Activated CD8-positive, alpha-beta memory T cell treated with anti-CD3 and anti-CD28 coated beads, Interleukin-2, amount 10 ng/mL, durations not matched to agents 7 days and 5 days (primary cell): ENCODE measurements around the gene ZSWIM8. TPM values are rescaled to one million over a fixed set of nuclear protein-coding genes. Genes with fewer than 3 reads are reported as not detected.
"Not testable (repeated sequence)": the region's sequence is repeated elsewhere in the genome, so short reads cannot be mapped to it uniquely, and the experiment has no call there.

Source experiments
- ATAC-seq: fragments of 150-1000 bp; cut with Tn5 transposase; one replicate; pipeline ENCODE4 v1.10.0; 2021; ENCODE audit warnings: moderate library complexity
- CTCF ChIA-PET: fragments of 350-600 bp; sonication (Branson Sonifier 250); formaldehyde crosslinking; loops from one replicate; lab custom pipeline; 2021; ENCODE audit warnings: antibody characterized with exemption; lab: Charles Lee
- DNase-seq: peaks from one replicate; pipeline ENCODE4 v3.0.0-alpha.2; 2020
- H3K27ac Mint-ChIP-seq: one replicate; pipeline ENCODE4 v1.8.0; 2021; ENCODE audit warnings: mild to moderate bottlenecking, mixed read lengths
- H3K27me3 Mint-ChIP-seq: one replicate; pipeline ENCODE4 v1.8.0; 2021; ENCODE audit warnings: mixed read lengths
- H3K36me3 Mint-ChIP-seq: one replicate; pipeline ENCODE4 v1.8.0; 2021; ENCODE audit warnings: mild to moderate bottlenecking, mixed read lengths
- H3K4me1 Mint-ChIP-seq: one replicate; pipeline ENCODE4 v1.8.0; 2021; ENCODE audit warnings: mixed read lengths
- H3K4me3 Mint-ChIP-seq: one replicate; pipeline ENCODE4 v1.8.0; 2021; ENCODE audit warnings: mild to moderate bottlenecking, moderate library complexity, mixed read lengths
- H3K9me3 Mint-ChIP-seq: one replicate; pipeline ENCODE4 v1.8.0; 2022; ENCODE audit warnings: low read depth, mixed read lengths
- total RNA-seq, 2 experiments: library from RNA; stranded (reverse); gene quantifications; one replicate each; pipeline ENCODE4 v1.2.3, GENCODE V29; 2021

The ZSWIM8 gene
- total RNA-seq, 2 experiments from 2014 or later: 73.6 to 83.7 TPM

DNA sequence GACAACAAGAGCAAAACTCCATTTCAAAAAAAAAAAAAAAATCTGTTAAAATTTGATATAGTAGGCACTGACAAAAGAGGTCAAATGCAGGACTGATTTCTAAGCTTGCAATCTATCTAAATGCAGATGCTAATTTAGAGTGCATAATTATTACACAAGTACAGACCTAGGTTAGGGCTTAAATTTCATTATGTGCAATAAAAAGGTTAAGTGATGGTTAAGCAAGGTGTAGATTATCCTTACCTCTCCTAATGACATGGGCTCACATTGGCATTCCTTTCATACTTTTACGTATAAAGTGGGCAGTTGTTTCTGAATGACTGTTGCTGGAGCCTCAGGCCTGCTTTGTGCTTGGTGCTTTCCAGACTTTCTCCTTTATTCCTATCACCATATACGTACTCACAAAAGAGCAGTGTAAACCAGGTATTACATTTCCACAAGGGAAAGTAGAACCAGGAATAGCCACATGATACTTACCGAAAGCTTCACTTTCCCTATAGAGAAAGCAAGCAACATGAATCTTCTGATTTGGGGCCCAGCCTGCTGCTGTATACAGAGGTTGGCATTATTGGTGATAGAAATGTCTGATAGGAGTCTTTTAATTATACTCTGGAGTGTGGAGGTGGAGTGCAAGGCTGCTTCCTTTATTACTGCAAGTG is 5.7 kb upstream of the ZSWIM8 start:
- no peaks in the 10 kb centered on the region for H3K9me3 Mint-ChIP-seq
- peaks cover 52% of the 10 kb centered on the region for H3K4me1 Mint-ChIP-seq
- DNase-seq: no peak
- peak overlapping the region; percentile 73 for H3K27ac Mint-ChIP-seq
- H3K36me3 Mint-ChIP-seq: peaks cover 30% of the 10 kb centered on the region
- no peaks in the 10 kb centered on the region for H3K27me3 Mint-ChIP-seq
- CTCF ChIA-PET: interaction anchor here (0.8 to 2.9 kb wide), 4 partner anchors 9 to 213 kb away, joined by 3 to 10 read pairs (median 6); no protein-coding TSS in a partner anchor
- ATAC-seq: no peak
- H3K4me3 Mint-ChIP-seq: peak overlapping the region; percentile 33

DNA sequence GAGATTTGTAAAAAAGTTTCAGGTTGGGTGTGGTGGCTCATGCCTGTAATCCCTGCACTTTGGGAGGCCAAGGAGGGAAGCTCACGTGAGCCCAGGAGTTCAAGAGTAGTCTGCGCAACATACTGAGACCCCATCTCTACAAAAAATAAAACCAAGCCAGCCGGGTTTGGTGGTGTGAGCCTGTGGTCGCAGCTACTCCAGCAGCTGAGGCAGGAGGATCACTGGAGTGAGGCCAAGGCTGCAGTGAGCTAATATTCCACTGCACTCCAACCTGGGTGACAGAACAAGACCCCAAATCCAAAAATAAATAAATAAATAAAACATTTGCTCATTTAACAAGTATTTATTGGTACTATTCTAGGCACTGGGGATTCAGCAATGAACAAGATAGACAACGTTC is 5.1 kb upstream of the ZSWIM8 start:
- H3K4me3 Mint-ChIP-seq: peak overlapping the region; percentile 87
- peaks cover 53% of the 10 kb centered on the region for H3K4me1 Mint-ChIP-seq
- H3K27me3 Mint-ChIP-seq: no peaks in the 10 kb centered on the region
- H3K36me3 Mint-ChIP-seq: peaks cover 25% of the 10 kb centered on the region
- H3K27ac Mint-ChIP-seq: peak overlapping the region; percentile 97
- CTCF ChIA-PET: interaction anchor here (0.8 to 4.6 kb wide), 4 partner anchors 8 to 99 kb away, joined by 3 to 39 read pairs (median 10); a partner anchor contains a TSS
- no peaks in the 10 kb centered on the region for H3K9me3 Mint-ChIP-seq
- DNase-seq: no peak
- no peak for ATAC-seq

DNA sequence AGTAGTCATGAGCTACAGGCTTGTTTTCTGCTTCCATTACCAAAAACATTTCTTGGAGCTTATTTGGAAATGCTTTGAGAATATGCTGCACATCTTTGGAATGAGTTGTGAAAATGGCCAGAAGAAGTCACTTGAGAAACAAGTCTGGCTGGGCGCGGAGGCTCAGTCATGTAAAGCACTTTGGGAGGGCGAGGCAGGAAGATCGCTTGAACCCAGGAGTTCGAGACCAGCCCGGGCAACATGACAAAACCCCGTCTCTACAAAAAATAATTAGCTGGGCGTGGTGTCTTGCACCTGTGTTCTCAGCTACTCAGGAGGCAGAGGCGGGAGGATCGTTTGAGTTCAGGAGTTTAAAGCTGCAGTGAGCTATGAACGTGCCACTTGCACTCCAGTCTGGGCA is 4.4 kb upstream of the ZSWIM8 start:
- peaks cover 19% of the 10 kb centered on the region for H3K36me3 Mint-ChIP-seq
- DNase-seq (no peak), ATAC-seq (no peak)
- no peaks in the 10 kb centered on the region for H3K27me3 Mint-ChIP-seq
- CTCF ChIA-PET: interaction anchor here (1.7 to 4.6 kb wide), 4 partner anchors 9 to 137 kb away, joined by 4 to 39 read pairs (median 10); a partner anchor contains a TSS
- H3K9me3 Mint-ChIP-seq: no peaks in the 10 kb centered on the region
- peaks cover 46% of the 10 kb centered on the region for H3K4me1 Mint-ChIP-seq
- H3K27ac Mint-ChIP-seq: peak overlapping the region; percentile 97
- H3K4me3 Mint-ChIP-seq: peak overlapping the region; percentile 87

DNA sequence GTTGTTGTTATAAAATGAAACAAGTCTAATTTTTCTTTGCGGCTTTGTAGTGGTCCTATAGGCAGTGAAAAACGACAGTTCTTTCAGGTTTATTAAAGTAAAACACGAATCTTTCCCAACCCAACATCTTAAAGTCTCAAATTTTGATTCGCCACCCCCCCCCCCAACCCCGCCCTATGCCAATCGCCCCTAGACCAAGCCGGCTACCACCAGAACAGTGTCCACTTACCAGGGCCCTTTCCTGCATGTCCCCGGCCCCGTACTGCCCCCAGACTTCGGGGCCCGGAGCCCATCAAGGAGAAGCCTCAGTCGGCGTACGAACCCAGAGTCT is 3.9 kb upstream of the ZSWIM8 start:
- Mint-ChIP-seq H3K36me3 (peaks cover 19% of the 10 kb centered on the region), H3K27me3 (no peaks in the 10 kb centered on the region), H3K4me3 (peak overlapping the region; percentile 87), H3K4me1 (peaks cover 50% of the 10 kb centered on the region), H3K27ac (peak overlapping the region; percentile 97), H3K9me3 (no peaks in the 10 kb centered on the region)
- no peak for DNase-seq
- CTCF ChIA-PET: interaction anchor here (0.6 to 4.6 kb wide), 6 partner anchors 9 to 138 kb away, joined by 3 to 39 read pairs (median 4); partner anchors contain the start of gene SEC24C
- ATAC-seq: no peak

DNA sequence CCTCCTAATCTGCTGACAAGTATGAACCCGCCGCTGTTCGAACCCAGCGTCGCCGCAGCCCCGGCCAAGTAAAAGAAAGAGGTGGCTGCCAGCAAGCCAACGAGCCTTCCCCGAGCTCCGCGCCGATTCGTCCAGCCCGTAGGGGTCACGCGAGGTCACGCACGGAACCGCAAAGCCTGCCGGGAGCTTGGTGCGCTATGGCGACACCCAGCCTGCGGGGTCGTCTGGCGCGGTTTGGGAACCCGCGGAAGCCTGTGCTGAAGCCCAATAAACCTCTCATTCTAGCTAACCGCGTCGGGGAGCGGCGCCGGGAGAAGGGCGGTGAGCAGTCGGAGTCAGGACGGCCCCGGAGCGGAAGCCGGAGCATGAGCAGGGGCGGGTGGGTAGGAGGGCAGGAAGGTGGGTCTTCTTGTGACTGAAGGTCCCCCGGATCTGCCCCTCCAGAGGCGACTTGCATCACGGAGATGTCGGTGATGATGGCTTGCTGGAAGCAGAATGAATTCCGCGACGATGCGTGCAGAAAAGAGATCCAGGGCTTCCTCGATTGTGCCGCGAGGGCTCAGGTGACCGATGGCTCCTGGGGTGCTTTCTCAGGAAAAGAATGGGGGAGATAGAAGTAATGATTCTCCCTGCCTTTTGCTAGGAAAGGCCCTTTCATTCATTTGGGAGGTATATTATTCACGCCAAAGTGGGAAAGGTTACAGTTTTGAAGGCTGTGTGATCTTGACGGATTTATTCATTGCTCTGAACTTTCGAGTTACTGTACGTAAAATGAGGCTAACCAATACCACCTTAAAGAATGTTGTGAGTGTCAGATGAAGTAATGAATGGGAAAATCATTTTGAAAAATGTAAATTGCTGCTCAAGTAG is 3.3 kb upstream of the ZSWIM8 start, which contains the start of gene CHCHD1:
CHCHD1 (plus strand) TSS at position 170 of the 870 bp plus-strand sequence; CDS start at position 198, 28 bp downstream.
- H3K36me3 Mint-ChIP-seq: peaks cover 16% of the 10 kb centered on the region
- no peaks in the 10 kb centered on the region for H3K9me3 Mint-ChIP-seq
- ATAC-seq (peak; percentile 73), DNase-seq (peak; percentile 96)
- CTCF ChIA-PET: interaction anchor here (0.6 to 4.6 kb wide), 6 partner anchors 10 to 139 kb away, joined by 3 to 39 read pairs (median 4); partner anchors contain the start of gene SEC24C
- H3K27me3 Mint-ChIP-seq: no peaks in the 10 kb centered on the region
- H3K4me1 Mint-ChIP-seq: peaks cover 51% of the 10 kb centered on the region
- H3K4me3 Mint-ChIP-seq: peak within 1 kb of the TSS; percentile 87
- H3K27ac Mint-ChIP-seq: peak within 1 kb of the TSS; percentile 97

DNA sequence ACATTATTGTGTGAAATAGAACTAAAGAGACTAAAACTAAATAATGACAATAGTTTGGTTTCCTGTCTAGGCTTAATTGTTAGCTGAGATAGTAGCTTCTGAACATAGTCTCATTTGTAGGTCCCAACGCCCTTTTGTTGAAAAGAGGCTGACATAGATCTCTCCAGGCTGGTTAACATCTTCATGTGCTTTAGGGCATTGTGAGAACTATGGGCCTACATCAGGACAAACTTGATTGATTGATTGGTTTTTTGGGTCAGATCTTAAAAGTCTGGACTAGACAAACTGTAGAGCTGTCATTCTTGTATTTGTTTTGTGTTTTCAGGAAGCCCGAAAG is 2.7 kb upstream of the ZSWIM8 start:
- H3K9me3 Mint-ChIP-seq: no peaks in the 10 kb centered on the region
- DNase-seq: no peak
- peak overlapping the region; percentile 87 for H3K4me3 Mint-ChIP-seq
- peaks cover 51% of the 10 kb centered on the region for H3K4me1 Mint-ChIP-seq
- peaks cover 14% of the 10 kb centered on the region for H3K36me3 Mint-ChIP-seq
- H3K27ac Mint-ChIP-seq: peak overlapping the region; percentile 97
- no peak for ATAC-seq
- H3K27me3 Mint-ChIP-seq: no peaks in the 10 kb centered on the region
- CTCF ChIA-PET: interaction anchor here (1.6 to 4.6 kb wide), 3 partner anchors 10 to 97 kb away, joined by 3 to 39 read pairs (median 11); a partner anchor contains a TSS

DNA sequence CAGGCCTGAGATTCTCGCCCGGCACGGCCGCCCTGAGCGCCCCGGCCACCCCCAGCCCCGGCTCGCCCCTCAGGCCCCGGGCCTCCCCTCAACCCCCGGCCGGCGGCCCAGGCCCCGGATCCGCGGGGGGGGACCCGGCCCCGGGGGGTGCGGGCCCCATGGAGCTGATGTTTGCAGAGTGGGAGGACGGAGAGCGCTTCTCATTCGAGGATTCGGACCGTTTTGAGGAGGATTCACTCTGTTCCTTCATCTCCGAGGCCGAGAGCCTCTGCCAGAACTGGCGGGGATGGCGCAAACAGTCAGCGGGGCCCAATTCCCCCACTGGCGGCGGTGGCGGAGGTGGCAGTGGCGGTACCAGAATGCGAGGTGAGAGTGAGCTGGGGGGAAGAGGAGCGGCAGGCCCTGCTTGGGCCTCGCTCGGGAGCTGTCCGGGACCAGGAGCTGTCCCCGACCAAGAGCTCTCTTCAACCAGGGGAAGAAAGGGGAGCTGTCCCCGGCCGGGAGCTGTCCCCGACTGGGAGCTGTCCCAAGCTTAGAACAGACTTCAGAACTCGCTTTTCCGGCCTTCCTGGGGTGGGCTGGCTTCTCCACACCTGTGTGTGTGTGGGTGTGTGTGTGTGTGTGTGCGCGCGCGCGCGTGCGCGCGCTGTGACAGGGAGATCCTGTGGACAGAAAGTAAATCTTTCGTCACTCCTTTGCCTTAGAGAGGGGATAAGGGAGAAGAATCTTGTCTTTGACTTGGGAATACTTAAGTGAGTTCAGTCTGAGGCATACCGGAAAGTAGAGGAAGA is 510 bp downstream of the ZSWIM8 start:
- DNase-seq: peak; percentile 66
- CTCF ChIA-PET: interaction anchor here (0.8 to 1.8 kb wide), 3 partner anchors 11 to 45 kb away, joined by 4 to 5 read pairs (median 4); no protein-coding TSS in a partner anchor
- Mint-ChIP-seq H3K27ac (peak overlapping the region; percentile 98), H3K4me1 (peaks cover 39% of the 10 kb centered on the region), H3K36me3 (peaks cover 13% of the 10 kb centered on the region), H3K27me3 (no peaks in the 10 kb centered on the region), H3K9me3 (no peaks in the 10 kb centered on the region), H3K4me3 (peak overlapping the region; percentile 94)
- peak; percentile 8 for ATAC-seq

DNA sequence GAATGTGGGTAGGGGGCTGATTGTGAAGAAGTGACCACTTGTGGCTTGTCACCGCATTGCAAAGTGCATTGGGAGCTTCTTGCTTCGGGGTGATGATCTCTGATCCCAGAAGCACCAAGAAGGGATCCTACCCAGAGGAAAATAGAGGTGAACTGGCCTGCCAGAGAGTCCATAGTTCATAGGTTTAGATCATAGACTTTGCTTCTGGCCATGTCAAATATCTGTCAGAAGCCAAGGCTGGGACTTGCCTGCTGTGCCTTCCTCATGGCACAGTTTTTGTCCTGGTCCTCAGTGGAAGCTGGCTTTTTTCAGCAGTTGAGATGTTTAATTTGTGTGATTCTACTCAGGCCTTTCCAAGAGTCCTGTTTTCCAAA is 1.1 kb downstream of the ZSWIM8 start:
- Mint-ChIP-seq H3K27me3 (no peaks in the 10 kb centered on the region), H3K27ac (peak overlapping the region; percentile 84), H3K4me3 (peak overlapping the region; percentile 94), H3K9me3 (no peaks in the 10 kb centered on the region), H3K36me3 (peaks cover 17% of the 10 kb centered on the region), H3K4me1 (peaks cover 38% of the 10 kb centered on the region)
- ATAC-seq (no peak), DNase-seq (no peak)
- CTCF ChIA-PET: interaction anchor here (0.8 to 1.8 kb wide), 3 partner anchors 11 to 45 kb away, joined by 4 to 5 read pairs (median 4); no protein-coding TSS in a partner anchor

DNA sequence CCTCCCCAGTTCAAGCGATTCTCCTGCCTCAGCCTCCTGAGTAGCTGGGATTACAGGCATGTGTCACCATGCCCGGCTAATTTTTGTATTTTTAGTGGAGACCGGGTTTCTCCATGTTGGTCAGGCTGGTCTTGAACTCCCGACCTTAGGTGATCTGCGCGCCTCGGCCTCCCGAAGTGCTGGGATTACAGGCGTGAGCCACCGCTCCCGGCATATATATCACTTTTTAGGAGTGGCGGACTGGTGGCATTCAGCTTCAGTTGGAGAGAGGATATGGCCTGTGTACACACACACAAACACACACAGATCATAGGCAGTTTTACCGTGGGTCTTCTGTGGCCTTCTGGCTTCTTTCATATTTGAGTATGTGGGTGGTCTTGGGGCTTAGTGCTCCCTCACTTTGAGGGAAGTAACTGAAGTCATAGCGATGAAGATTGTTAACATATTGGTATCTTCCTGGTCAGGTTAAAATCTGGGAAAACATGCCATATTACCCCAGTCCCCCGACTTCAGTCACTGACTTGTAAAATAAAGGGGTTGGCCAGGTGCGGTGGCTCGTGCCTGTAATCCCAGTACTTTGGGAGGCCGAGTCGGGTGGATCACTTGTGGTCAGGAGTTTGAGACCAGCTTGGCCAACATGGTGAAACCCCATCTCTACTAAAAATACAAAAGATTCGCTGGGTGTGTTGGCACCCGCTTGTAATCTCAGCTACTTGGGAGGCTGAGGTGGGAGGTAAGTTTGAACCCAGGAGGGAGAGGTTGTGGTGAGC is 1.8 kb downstream of the ZSWIM8 start:
- not testable (repeated sequence) for DNase-seq, H3K27me3 Mint-ChIP-seq, ATAC-seq, H3K27ac Mint-ChIP-seq, H3K9me3 Mint-ChIP-seq
- Mint-ChIP-seq H3K4me3 (peak overlapping the region; percentile 31), H3K4me1 (peaks cover 38% of the 10 kb centered on the region), H3K36me3 (peaks cover 18% of the 10 kb centered on the region)
- CTCF ChIA-PET: interaction anchor here (1.8 kb wide), 1 partner anchor 12 kb away, joined by 5 read pairs; no protein-coding TSS in a partner anchor

DNA sequence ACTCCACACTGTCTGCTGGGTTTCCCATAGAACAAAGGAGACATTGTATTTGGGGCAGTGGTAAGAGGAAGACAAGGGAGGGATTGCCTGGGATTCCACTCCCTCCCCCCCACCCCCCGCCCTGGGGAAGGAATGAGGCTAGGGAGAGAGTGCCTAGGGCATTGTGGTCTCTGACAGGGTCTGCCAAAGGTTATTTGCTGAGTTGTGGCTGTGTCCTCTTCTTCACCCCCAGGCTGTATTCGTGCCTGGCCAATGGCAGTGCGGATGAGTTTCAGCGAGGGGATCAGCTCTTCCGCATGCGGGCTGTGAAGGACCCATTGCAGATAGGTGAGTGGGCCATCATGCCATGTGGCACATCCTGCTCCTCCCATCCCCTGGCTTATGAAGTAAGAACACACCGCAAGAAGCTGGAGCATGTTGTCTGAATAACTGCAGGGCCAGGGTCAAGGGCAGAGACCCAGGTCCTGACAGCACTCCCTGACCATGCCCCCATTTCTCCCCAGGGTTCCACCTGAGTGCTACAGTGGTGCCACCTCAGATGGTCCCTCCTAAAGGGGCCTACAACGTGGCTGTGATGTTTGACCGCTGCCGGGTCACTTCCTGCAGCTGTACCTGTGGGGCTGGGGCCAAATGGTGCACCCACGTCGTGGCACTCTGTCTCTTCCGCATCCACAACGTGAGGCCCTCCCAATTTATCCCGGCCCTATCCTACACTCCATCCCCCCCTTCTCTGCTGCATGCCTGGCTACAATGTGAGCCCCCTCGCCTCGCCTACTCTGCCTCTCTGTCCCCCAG is 3.7 kb downstream of the ZSWIM8 start:
- Mint-ChIP-seq H3K36me3 (peaks cover 18% of the 10 kb centered on the region), H3K4me1 (peaks cover 24% of the 10 kb centered on the region), H3K27ac (no peak overlapping the region), H3K4me3 (no peak overlapping the region), H3K9me3 (no peaks in the 10 kb centered on the region), H3K27me3 (no peaks in the 10 kb centered on the region)
- CTCF ChIA-PET: interaction anchor here (0.9 to 1.3 kb wide), 2 partner anchors 16 to 91 kb away, joined by 3 to 4 read pairs; no protein-coding TSS in a partner anchor
- DNase-seq (no peak), ATAC-seq (no peak)

DNA sequence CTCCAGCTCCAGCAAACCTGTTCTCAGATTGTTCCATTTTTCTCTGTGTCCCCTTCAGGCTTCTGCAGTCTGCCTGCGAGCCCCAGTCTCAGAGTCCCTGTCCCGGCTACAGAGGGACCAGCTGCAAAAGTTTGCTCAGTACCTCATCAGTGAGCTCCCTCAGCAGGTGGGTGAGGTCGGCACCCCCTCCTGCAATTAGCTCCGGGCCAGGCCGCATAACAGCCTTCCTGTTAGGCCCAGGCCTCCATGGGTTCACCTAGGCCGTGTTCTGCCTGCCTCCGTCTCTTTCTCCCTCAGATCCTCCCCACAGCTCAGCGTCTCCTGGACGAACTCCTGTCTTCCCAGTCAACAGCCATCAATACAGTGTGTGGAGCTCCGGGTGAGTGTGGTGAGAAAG is 4.3 kb downstream of the ZSWIM8 start:
- Mint-ChIP-seq H3K4me1 (peaks cover 19% of the 10 kb centered on the region), H3K27ac (no peak overlapping the region), H3K4me3 (no peak overlapping the region), H3K9me3 (no peaks in the 10 kb centered on the region), H3K36me3 (peaks cover 22% of the 10 kb centered on the region), H3K27me3 (no peaks in the 10 kb centered on the region)
- ATAC-seq: no peak
- no peak for DNase-seq
- CTCF ChIA-PET: interaction anchor here (1.3 kb wide), 1 partner anchor 16 kb away, joined by 4 read pairs; no protein-coding TSS in a partner anchor
